ENCODE measurements around the gene PWWP2B. TPM values are rescaled to one million over a fixed set of nuclear protein-coding genes. Genes with fewer than 3 reads are reported as not detected.

Gene PWWP2B
- total RNA-seq, 1 experiment from 2014 or later: 19.3 TPM

DNA sequence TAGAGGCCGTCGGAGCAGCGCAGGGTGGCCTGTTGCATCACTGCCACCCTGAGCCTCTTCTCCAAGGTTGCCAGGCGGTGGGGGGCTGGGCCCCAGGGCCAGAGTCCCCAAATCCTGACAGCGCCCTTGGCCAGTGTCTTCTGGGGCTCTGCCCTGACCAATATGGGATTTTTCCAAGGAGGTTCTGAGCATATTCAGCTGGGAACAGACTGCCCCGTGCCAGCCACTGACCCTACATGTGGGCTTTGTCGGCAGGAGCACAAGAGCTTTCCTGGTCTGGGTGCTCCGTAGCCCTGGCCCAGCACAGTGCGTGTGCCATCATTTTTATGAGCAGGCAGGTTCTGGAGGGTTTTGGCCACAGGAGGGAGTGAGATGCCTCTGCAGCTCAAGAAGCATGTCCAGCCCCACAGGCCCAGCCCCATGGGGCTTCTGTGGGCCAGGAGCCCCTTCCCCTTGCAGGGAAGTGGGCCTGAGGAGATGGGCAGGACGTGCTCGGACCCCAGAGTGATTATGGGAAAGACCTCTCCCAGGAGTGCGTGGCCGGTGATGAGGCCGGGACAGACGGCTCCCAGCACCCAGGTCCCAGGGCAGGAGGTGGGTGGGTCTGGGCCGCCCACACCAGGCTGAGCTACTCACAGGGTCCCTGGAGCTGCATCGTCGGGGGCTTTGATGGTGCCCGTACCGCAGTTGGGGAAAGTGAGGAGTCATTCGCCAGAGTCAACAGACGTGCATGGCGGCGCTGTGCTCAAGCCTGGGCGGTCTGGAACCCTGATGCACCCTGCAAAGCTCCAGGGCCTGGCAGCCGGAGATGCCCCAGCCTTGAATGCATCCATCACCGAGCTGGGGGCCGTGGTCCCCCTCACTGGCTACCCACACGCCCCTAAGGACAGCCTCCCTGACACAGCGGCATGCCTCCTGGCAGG is 66.6 kb downstream of the PWWP2B start:
- no peaks in the 10 kb centered on the region for H3K36me3 Mint-ChIP-seq (ENCODE audit: insufficient read depth, unreplicated experiment)
- DNase-seq: no peak
- CTCF ChIA-PET: interaction anchor here (0.7 kb wide), 1 partner anchor 11 kb away, joined by 4 read pairs; no protein-coding TSS in a partner anchor
- H3K9me3 Mint-ChIP-seq (ENCODE audit: unreplicated experiment): no peaks in the 10 kb centered on the region
- H3K27me3 Mint-ChIP-seq (ENCODE audit: insufficient read depth, unreplicated experiment): no peaks in the 10 kb centered on the region
- peaks cover 7% of the 10 kb centered on the region for H3K4me1 Mint-ChIP-seq (ENCODE audit: low read depth, unreplicated experiment)
- no peak overlapping the region for H3K4me3 Mint-ChIP-seq (ENCODE audit: unreplicated experiment)
- BruUV-seq (replicated peaks): no TSS peak
- Histone ChIP-seq H3K36me3 (ENCODE audit: control insufficient read depth, insufficient read depth, low read length) (no peaks in the 10 kb centered on the region), H3K4me3 (ENCODE audit: low read depth, low read length) (no peak overlapping the region), H3K9me3 (no peaks in the 10 kb centered on the region), H3K4me1 (peaks cover 15% of the 10 kb centered on the region), H3K27me3 (replicated peaks; ENCODE audit: control insufficient read depth, insufficient read depth, low read length) (no peaks in the 10 kb centered on the region)
- H3K27ac Mint-ChIP-seq (ENCODE audit: unreplicated experiment): no peak overlapping the region
- POLR2A ChIA-PET: no interaction called here
- TF ChIP-seq, protein P1, sequence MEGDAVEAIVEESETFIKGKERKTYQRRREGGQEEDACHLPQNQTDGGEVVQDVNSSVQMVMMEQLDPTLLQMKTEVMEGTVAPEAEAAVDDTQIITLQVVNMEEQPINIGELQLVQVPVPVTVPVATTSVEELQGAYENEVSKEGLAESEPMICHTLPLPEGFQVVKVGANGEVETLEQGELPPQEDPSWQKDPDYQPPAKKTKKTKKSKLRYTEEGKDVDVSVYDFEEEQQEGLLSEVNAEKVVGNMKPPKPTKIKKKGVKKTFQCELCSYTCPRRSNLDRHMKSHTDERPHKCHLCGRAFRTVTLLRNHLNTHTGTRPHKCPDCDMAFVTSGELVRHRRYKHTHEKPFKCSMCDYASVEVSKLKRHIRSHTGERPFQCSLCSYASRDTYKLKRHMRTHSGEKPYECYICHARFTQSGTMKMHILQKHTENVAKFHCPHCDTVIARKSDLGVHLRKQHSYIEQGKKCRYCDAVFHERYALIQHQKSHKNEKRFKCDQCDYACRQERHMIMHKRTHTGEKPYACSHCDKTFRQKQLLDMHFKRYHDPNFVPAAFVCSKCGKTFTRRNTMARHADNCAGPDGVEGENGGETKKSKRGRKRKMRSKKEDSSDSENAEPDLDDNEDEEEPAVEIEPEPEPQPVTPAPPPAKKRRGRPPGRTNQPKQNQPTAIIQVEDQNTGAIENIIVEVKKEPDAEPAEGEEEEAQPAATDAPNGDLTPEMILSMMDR (IDR thresholded peaks at IDR 0.05; ENCODE audit: insufficient read depth in 1 of 2, low read depth in 1 of 2, low read length in 1 of 2, severe bottlenecking in 1 of 2, unreplicated experiment in 1 of 2): peak in 1 of 2 experiments; percentile 13
- intact Hi-C loops (cut with micrococcal nuclease; ENCODE audit: unreplicated experiment): no loop called here

DNA sequence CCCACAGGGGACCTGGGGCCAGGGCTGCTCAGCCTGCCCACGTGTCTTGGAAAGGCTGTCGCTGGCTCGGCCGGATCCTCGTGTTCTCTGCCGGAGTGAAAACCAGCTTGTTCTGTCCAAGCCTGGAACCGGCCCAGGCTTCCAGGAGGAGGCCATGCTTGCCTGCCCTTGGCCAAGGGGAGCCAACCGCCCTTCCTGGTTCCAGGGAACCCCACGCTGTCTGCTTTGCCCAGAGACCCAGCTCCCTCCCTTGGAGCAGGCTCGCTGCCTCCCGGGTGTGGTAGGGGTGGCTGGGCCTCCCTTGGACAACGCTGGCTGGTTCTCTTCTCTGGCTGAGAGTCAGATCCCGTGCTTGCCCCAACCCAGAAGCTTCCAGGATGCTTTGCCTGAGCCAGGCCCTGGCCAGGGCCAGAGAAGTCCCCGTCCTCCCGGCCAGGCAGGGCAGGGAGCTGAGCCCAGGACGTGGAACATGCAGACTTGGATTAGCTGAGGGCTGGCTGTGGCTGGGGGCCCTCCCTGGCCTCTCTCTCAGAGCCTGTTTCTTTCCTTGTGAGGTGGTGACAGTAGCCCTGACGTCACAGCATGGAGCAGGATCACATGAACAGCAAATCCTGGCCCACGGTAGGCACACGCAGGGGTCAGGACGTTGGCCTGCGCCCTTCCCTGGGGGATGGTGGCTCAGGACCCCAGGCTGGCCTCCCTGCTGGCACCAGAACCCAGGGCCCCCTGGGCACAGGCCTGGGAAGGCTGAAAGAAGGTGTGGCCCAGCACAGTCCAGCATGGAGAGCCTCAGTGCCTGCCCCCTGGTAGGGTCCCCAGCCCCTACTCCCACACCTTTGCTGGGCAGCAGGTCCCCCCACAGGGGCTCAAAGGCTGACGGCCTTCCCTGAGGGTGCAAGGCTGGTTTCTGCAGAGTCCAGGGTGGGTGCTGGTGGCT is 67.5 kb downstream of the PWWP2B start:
- Mint-ChIP-seq H3K9me3 (ENCODE audit: unreplicated experiment) (no peaks in the 10 kb centered on the region), H3K4me1 (ENCODE audit: low read depth, unreplicated experiment) (peaks cover 6% of the 10 kb centered on the region), H3K27ac (ENCODE audit: unreplicated experiment) (no peak overlapping the region), H3K4me3 (ENCODE audit: unreplicated experiment) (no peak overlapping the region), H3K36me3 (ENCODE audit: insufficient read depth, unreplicated experiment) (no peaks in the 10 kb centered on the region), H3K27me3 (ENCODE audit: insufficient read depth, unreplicated experiment) (no peaks in the 10 kb centered on the region)
- no peak for DNase-seq
- Histone ChIP-seq H3K36me3 (ENCODE audit: control insufficient read depth, insufficient read depth, low read length) (no peaks in the 10 kb centered on the region), H3K9me3 (no peaks in the 10 kb centered on the region), H3K4me3 (ENCODE audit: low read depth, low read length) (no peak overlapping the region), H3K27me3 (replicated peaks; ENCODE audit: control insufficient read depth, insufficient read depth, low read length) (no peaks in the 10 kb centered on the region), H3K4me1 (peaks cover 6% of the 10 kb centered on the region)
- CTCF ChIA-PET: no interaction called here
- TF ChIP-seq, protein P1 (IDR thresholded peaks at IDR 0.05; ENCODE audit: insufficient read depth in 1 of 2, low read depth in 1 of 2, low read length in 1 of 2, severe bottlenecking in 1 of 2, unreplicated experiment in 1 of 2): no peak
- intact Hi-C loops (cut with micrococcal nuclease; ENCODE audit: unreplicated experiment): no loop called here
- POLR2A ChIA-PET: no interaction called here
- BruUV-seq (replicated peaks): no TSS peak

DNA sequence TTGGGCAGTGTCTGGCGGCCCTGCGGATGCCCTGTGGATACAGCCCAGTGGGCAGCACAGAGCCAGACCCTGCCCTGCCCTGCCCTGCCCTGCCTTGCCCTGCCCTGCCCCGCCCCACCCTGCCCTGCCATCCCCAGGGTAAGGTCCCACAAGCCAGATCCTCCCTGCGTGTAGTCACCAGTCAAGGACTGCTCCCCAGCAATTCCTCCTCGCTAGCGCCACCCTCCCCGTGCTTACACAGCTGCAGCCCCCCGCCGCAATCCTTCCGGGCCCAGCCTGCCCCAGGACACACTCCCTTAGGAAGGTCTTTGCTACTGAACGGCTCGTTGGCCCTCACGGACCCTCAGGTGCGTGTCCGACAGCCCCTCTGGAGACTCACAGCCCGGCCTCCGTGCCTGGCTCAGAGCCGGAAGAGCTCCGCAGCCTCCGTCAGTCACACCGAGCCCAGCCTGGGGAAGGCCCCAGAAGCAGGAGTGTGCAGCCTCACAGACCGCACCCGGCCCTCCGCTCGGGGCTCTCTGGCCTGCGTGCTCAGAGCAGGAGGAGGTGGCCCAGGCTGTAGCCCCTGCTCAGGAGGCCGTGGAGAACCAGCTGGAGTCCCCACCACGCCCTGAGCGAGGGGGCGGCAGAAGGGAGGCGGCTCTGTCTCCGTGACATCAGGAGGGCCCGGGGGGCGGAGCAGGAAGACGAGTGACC is 68.3 kb downstream of the PWWP2B start:
- Histone ChIP-seq H3K4me1 (no peaks in the 10 kb centered on the region), H3K27me3 (replicated peaks; ENCODE audit: control insufficient read depth, insufficient read depth, low read length) (no peaks in the 10 kb centered on the region), H3K4me3 (ENCODE audit: low read depth, low read length) (no peak overlapping the region), H3K9me3 (no peaks in the 10 kb centered on the region), H3K36me3 (ENCODE audit: control insufficient read depth, insufficient read depth, low read length) (no peaks in the 10 kb centered on the region)
- H3K9me3 Mint-ChIP-seq (ENCODE audit: unreplicated experiment): no peaks in the 10 kb centered on the region
- TF ChIP-seq, protein P1 (IDR thresholded peaks at IDR 0.05; ENCODE audit: insufficient read depth in 1 of 2, low read depth in 1 of 2, low read length in 1 of 2, severe bottlenecking in 1 of 2, unreplicated experiment in 1 of 2): no peak
- intact Hi-C loops (cut with micrococcal nuclease; ENCODE audit: unreplicated experiment): no loop called here
- H3K4me1 Mint-ChIP-seq (ENCODE audit: low read depth, unreplicated experiment): no peaks in the 10 kb centered on the region
- BruUV-seq (replicated peaks): no TSS peak
- H3K27me3 Mint-ChIP-seq (ENCODE audit: insufficient read depth, unreplicated experiment): no peaks in the 10 kb centered on the region
- no peak for DNase-seq
- H3K4me3 Mint-ChIP-seq (ENCODE audit: unreplicated experiment): no peak overlapping the region
- CTCF ChIA-PET: interaction anchor here (0.5 kb wide), 1 partner anchor 186 kb away, joined by 3 read pairs; no protein-coding TSS in a partner anchor
- no peaks in the 10 kb centered on the region for H3K36me3 Mint-ChIP-seq (ENCODE audit: insufficient read depth, unreplicated experiment)
- H3K27ac Mint-ChIP-seq (ENCODE audit: unreplicated experiment): no peak overlapping the region
- POLR2A ChIA-PET: no interaction called here
